Measurements from ENCODE around the gene ZBTB20. TPM values are rescaled to one million over a fixed set of nuclear protein-coding genes. Genes with fewer than 3 reads are reported as not detected.

Gene ZBTB20
- total RNA-seq, 1 experiment from 2014 or later: 1.6 TPM

- Histone ChIP-seq H3K36me3 (ENCODE audit: insufficient read depth, low read length) (no peaks in the 10 kb centered on the region), H3K4me2 (ENCODE audit: low read depth, low read length, poor library complexity, severe bottlenecking) (no peak overlapping the region), H3K4me1 (ENCODE audit: low read length) (no peaks in the 10 kb centered on the region), H3K9me2 (replicated peaks; ENCODE audit: insufficient read depth, low read length) (no peaks in the 10 kb centered on the region), H3K79me2 (ENCODE audit: low read length) (no peaks in the 10 kb centered on the region), H4K20me1 (ENCODE audit: insufficient read depth, low read depth, low read length) (no peaks in the 10 kb centered on the region), H3K9ac (ENCODE audit: low read length) (no peak overlapping the region), H3K4me3 (ENCODE audit: low read length) (no peak overlapping the region), H3K27me3 (ENCODE audit: low read length) (no peaks in the 10 kb centered on the region), H3K27ac (ENCODE audit: low read length) (no peak overlapping the region), H2AFZ (ENCODE audit: low read length) (no peak overlapping the region), H3K9me3 (ENCODE audit: low read length) (no peaks in the 10 kb centered on the region)
- DNase-seq: no peak
Measured at GRCh38 chr3:114585687-114586086, 561.4 kb downstream of the ZBTB20 start.

DNA sequence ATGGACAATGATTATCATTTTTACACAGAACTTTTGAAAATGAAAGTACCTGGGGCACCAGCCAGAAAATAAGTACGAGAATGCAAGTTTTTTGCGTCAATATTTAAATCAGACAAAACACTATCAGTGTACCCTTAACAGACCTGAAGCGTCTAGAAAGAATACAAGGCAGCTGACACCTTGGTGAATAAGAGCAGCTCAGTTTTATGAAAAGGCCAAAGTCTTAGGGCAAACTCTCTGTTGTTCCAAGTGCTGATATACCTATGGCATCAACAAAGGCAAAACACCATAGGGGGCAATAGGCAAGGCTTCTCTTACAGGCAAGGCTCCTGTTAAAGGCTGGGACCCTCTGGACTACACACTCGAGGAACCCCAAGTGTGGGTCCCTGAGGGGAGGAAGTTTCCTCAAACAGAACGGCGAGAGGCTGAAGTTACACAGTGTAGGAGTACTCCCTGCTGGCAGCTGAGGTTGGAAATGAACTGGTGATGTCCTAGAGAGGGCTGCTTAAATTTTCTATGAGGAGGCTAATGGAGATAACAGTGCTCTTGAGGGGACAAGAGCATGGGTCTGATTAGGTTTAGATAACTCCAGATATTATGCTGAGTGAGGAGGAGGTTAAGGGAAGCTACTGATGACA, 562.2 kb downstream of the ZBTB20 start:
- no peaks in the 10 kb centered on the region for H3K9me3 ChIP-seq (ENCODE audit: low read length)
- H3K27ac ChIP-seq (ENCODE audit: low read length): no peak overlapping the region
- H3K9ac ChIP-seq (ENCODE audit: low read length): no peak overlapping the region
- DNase-seq: no peak
- H3K79me2 ChIP-seq (ENCODE audit: low read length): no peaks in the 10 kb centered on the region
- H3K4me3 ChIP-seq (ENCODE audit: low read length): no peak overlapping the region
- H3K4me2 ChIP-seq (ENCODE audit: low read depth, low read length, poor library complexity, severe bottlenecking): no peak overlapping the region
- no peaks in the 10 kb centered on the region for H3K4me1 ChIP-seq (ENCODE audit: low read length)
- H4K20me1 ChIP-seq (ENCODE audit: insufficient read depth, low read depth, low read length): no peaks in the 10 kb centered on the region
- H2AFZ ChIP-seq (ENCODE audit: low read length): no peak overlapping the region
- H3K9me2 ChIP-seq (replicated peaks; ENCODE audit: insufficient read depth, low read length): no peaks in the 10 kb centered on the region
- H3K27me3 ChIP-seq (ENCODE audit: low read length): no peaks in the 10 kb centered on the region
- no peaks in the 10 kb centered on the region for H3K36me3 ChIP-seq (ENCODE audit: insufficient read depth, low read length)

- Histone ChIP-seq H3K4me2 (ENCODE audit: low read depth, low read length, poor library complexity, severe bottlenecking) (no peak overlapping the region), H4K20me1 (ENCODE audit: insufficient read depth, low read depth, low read length) (no peaks in the 10 kb centered on the region), H3K27ac (ENCODE audit: low read length) (no peak overlapping the region), H3K9me3 (ENCODE audit: low read length) (no peaks in the 10 kb centered on the region), H3K9ac (ENCODE audit: low read length) (no peak overlapping the region), H3K36me3 (ENCODE audit: insufficient read depth, low read length) (no peaks in the 10 kb centered on the region), H3K4me3 (ENCODE audit: low read length) (no peak overlapping the region), H3K27me3 (ENCODE audit: low read length) (no peaks in the 10 kb centered on the region), H3K9me2 (replicated peaks; ENCODE audit: insufficient read depth, low read length) (no peaks in the 10 kb centered on the region), H3K79me2 (ENCODE audit: low read length) (no peaks in the 10 kb centered on the region), H2AFZ (ENCODE audit: low read length) (no peak overlapping the region), H3K4me1 (ENCODE audit: low read length) (no peaks in the 10 kb centered on the region)
- DNase-seq: no peak
Measured at GRCh38 chr3:114582929-114583328, 564.2 kb downstream of the ZBTB20 start.

GRCh38 chr3:114572364-114573062, 574.6 kb downstream of the ZBTB20 start:
- Histone ChIP-seq H3K9me2 (replicated peaks; ENCODE audit: insufficient read depth, low read length) (no peaks in the 10 kb centered on the region), H3K4me1 (ENCODE audit: low read length) (no peaks in the 10 kb centered on the region), H2AFZ (ENCODE audit: low read length) (no peak overlapping the region), H4K20me1 (ENCODE audit: insufficient read depth, low read depth, low read length) (no peaks in the 10 kb centered on the region), H3K27me3 (ENCODE audit: low read length) (no peaks in the 10 kb centered on the region; the same call in 1 of the 2 replicates), H3K9me3 (ENCODE audit: low read length) (no peaks in the 10 kb centered on the region), H3K9ac (ENCODE audit: low read length) (no peak overlapping the region), H3K27ac (ENCODE audit: low read length) (no peak overlapping the region), H3K79me2 (ENCODE audit: low read length) (no peaks in the 10 kb centered on the region), H3K4me2 (ENCODE audit: low read depth, low read length, poor library complexity, severe bottlenecking) (no peak overlapping the region), H3K36me3 (ENCODE audit: insufficient read depth, low read length) (no peaks in the 10 kb centered on the region), H3K4me3 (ENCODE audit: low read length) (no peak overlapping the region)
- DNase-seq: no peak

DNA sequence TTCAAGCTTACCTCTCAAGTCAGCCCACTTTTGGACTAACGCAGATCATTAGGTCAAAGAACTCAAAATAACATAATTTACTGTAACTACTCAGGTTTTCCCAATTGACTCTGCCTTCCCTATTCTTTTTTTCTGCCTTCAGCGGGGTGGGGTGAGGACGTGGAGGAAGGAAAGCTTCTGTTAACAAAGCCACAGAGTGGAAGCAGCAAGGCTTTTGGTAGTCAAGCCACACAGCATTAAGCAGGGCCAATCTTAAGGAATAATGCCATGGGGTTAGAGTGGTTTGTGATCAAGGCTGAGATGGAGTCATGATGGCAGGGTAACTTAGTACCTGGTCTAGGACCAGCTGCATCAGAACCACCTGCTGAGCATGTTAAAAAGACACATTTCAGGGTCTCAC, 575.7 kb downstream of the ZBTB20 start:
- Histone ChIP-seq H3K4me3 (ENCODE audit: low read length) (no peak overlapping the region), H3K9me3 (ENCODE audit: low read length) (no peaks in the 10 kb centered on the region), H3K4me1 (ENCODE audit: low read length) (no peaks in the 10 kb centered on the region), H3K27ac (ENCODE audit: low read length) (no peak overlapping the region), H3K27me3 (ENCODE audit: low read length) (no peaks in the 10 kb centered on the region; the same call in 1 of the 2 replicates), H3K4me2 (ENCODE audit: low read depth, low read length, poor library complexity, severe bottlenecking) (no peak overlapping the region), H3K79me2 (ENCODE audit: low read length) (no peaks in the 10 kb centered on the region), H3K9ac (ENCODE audit: low read length) (no peak overlapping the region), H2AFZ (ENCODE audit: low read length) (no peak overlapping the region), H4K20me1 (ENCODE audit: insufficient read depth, low read depth, low read length) (no peaks in the 10 kb centered on the region), H3K36me3 (ENCODE audit: insufficient read depth, low read length) (no peaks in the 10 kb centered on the region), H3K9me2 (replicated peaks; ENCODE audit: insufficient read depth, low read length) (no peaks in the 10 kb centered on the region)
- no peak for DNase-seq

GRCh38 chr3:114569186-114569585, 577.9 kb downstream of the ZBTB20 start:
- no peaks in the 10 kb centered on the region for H3K4me1 ChIP-seq (ENCODE audit: low read length)
- no peak overlapping the region for H3K9ac ChIP-seq (ENCODE audit: low read length)
- no peaks in the 10 kb centered on the region for H3K79me2 ChIP-seq (ENCODE audit: low read length)
- no peak overlapping the region for H3K4me3 ChIP-seq (ENCODE audit: low read length)
- no peak for DNase-seq
- H2AFZ ChIP-seq (ENCODE audit: low read length): no peak overlapping the region
- H3K27me3 ChIP-seq (ENCODE audit: low read length): no peaks in the 10 kb centered on the region; the same call in 1 of the 2 replicates
- no peaks in the 10 kb centered on the region for H3K9me3 ChIP-seq (ENCODE audit: low read length)
- H3K9me2 ChIP-seq (replicated peaks; ENCODE audit: insufficient read depth, low read length): no peaks in the 10 kb centered on the region
- no peaks in the 10 kb centered on the region for H4K20me1 ChIP-seq (ENCODE audit: insufficient read depth, low read depth, low read length)
- H3K27ac ChIP-seq (ENCODE audit: low read length): no peak overlapping the region
- H3K36me3 ChIP-seq (ENCODE audit: insufficient read depth, low read length): no peaks in the 10 kb centered on the region
- no peak overlapping the region for H3K4me2 ChIP-seq (ENCODE audit: low read depth, low read length, poor library complexity, severe bottlenecking)

DNA sequence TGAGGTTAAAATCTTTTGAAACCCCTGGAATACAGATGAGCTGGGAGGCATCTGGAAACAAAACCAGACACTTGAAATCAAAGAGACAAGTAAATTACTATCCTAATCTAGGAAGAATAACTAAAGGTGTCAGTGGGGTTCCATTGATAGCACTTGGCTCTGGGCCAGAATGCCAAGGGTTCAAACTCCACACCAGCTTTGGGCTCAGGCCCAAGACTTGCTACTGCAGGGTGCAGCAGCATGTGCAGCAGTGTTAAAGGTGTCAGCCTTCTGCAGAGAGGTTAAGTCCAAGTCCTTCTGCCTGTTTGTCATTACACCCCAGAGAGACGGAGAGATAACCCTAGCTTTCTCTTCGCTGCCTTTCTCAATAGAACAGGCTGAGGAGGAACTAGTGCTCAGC, 579.3 kb downstream of the ZBTB20 start:
- Histone ChIP-seq H3K27me3 (ENCODE audit: low read length) (no peaks in the 10 kb centered on the region; the same call in 1 of the 2 replicates), H3K27ac (ENCODE audit: low read length) (no peak overlapping the region), H3K79me2 (ENCODE audit: low read length) (no peaks in the 10 kb centered on the region), H3K36me3 (ENCODE audit: insufficient read depth, low read length) (no peaks in the 10 kb centered on the region), H3K9ac (ENCODE audit: low read length) (no peak overlapping the region), H2AFZ (ENCODE audit: low read length) (no peak overlapping the region), H3K9me2 (replicated peaks; ENCODE audit: insufficient read depth, low read length) (no peaks in the 10 kb centered on the region), H3K9me3 (ENCODE audit: low read length) (no peaks in the 10 kb centered on the region), H3K4me3 (ENCODE audit: low read length) (no peak overlapping the region), H4K20me1 (ENCODE audit: insufficient read depth, low read depth, low read length) (no peaks in the 10 kb centered on the region), H3K4me1 (ENCODE audit: low read length) (no peaks in the 10 kb centered on the region), H3K4me2 (ENCODE audit: low read depth, low read length, poor library complexity, severe bottlenecking) (no peak overlapping the region)
- no peak for DNase-seq

DNA sequence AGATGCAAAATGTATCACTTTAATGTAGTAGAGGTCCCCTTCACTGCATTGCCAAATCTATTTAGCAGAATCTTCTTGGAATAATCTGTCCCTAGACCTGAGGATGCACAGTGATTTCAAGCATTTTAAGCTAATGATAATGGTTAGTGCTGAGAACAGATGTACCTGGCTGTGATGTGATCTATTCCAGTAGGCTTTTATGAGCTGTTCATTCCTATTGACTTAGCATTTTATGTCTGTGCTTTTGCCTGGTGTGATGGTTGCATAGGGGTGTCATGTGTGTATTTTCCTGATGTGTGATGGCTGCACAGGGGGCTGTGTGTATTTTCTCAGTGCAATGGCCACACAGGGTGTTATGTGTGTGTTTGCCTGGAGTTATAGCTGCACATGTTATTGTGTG, 580.3 kb downstream of the ZBTB20 start:
- no peaks in the 10 kb centered on the region for H3K4me1 ChIP-seq (ENCODE audit: low read length)
- no peak overlapping the region for H3K9ac ChIP-seq (ENCODE audit: low read length)
- no peaks in the 10 kb centered on the region for H3K9me2 ChIP-seq (replicated peaks; ENCODE audit: insufficient read depth, low read length)
- no peaks in the 10 kb centered on the region for H3K9me3 ChIP-seq (ENCODE audit: low read length)
- H3K4me2 ChIP-seq (ENCODE audit: low read depth, low read length, poor library complexity, severe bottlenecking): no peak overlapping the region
- H2AFZ ChIP-seq (ENCODE audit: low read length): no peak overlapping the region
- no peaks in the 10 kb centered on the region for H4K20me1 ChIP-seq (ENCODE audit: insufficient read depth, low read depth, low read length)
- no peaks in the 10 kb centered on the region for H3K36me3 ChIP-seq (ENCODE audit: insufficient read depth, low read length)
- H3K27me3 ChIP-seq (ENCODE audit: low read length): no peaks in the 10 kb centered on the region; the same call in 1 of the 2 replicates
- H3K79me2 ChIP-seq (ENCODE audit: low read length): no peaks in the 10 kb centered on the region
- no peak overlapping the region for H3K4me3 ChIP-seq (ENCODE audit: low read length)
- no peak for DNase-seq
- no peak overlapping the region for H3K27ac ChIP-seq (ENCODE audit: low read length)

All from Karpas-422 (cell line).